C4-2B (cell line): Measurements from ENCODE around the gene CDKN1B.

Experiments used
- CTCF ChIP-seq: fragments of 450-650 bp; conservative IDR thresholded peaks from 2 replicates; pipeline ENCODE4 v1.5.1; 2017; ENCODE audit warnings: mild to moderate bottlenecking
- ZFX ChIP-seq: fragments of 450-650 bp; IDR thresholded peaks from 2 replicates; pipeline ENCODE4 v1.6.1; 2017

- no peak for TF ChIP-seq CTCF
- TF ChIP-seq ZFX: no peak
These were observed 24.5 kb downstream of the CDKN1B start for GRCh38 chr12:12741660-12742059.
